PC-3 (cell line): ENCODE data around the gene ATP13A3. TPM values are rescaled to one million over a fixed set of nuclear protein-coding genes. Genes with fewer than 3 reads are reported as not detected.
A peak's percentile ranks its signal among the peaks of the same experiment; 100 is the strongest.

Experiments used
- ATAC-seq: fragments of 200-7000 bp; cut with Tn5 transposase; 2 replicates; pipeline ENCODE4 v1.9.1; 2020; ENCODE audit warnings: mild to moderate bottlenecking, moderate library complexity
- BruUV-seq: library from RNA; stranded (reverse); fragments of 400-500 nt; replicated peaks from 2 replicates; lab custom pipeline; 2021; lab: Mats Ljungman, UMichigan
- CTCF ChIA-PET: fragments of 300-600 bp; sonication (Branson Sonifier 250); formaldehyde crosslinking; loops from one replicate; lab custom pipeline; 2022; ENCODE audit warnings: antibody characterized with exemption; lab: Charles Lee
- POLR2A ChIA-PET: fragments of 300-600 bp; sonication (Branson Sonifier 250); formaldehyde crosslinking; loops from one replicate; lab custom pipeline; 2022; ENCODE audit warnings: antibody characterized with exemption; ENCODE audit not compliant: unreplicated experiment; lab: Charles Lee
- DNase-seq: peaks from one replicate; pipeline ENCODE4 v3.0.0-alpha.2; 2015
- H2AFZ ChIP-seq: fragments of 300-600 bp; sonication (generic); 2 replicates; pipeline ENCODE4 v1.6.0; 2016; ENCODE audit warnings: antibody characterized with exemption, low read length
- H3F3A ChIP-seq: fragments of 300-600 bp; sonication (generic); one replicate; pipeline ENCODE4 v1.6.0; 2017; ENCODE audit warnings: antibody characterized with exemption, low read length, control low read depth, mild to moderate bottlenecking; ENCODE audit not compliant: unreplicated experiment
- H3K27ac ChIP-seq: fragments of 300-600 bp; sonication (generic); 2 replicates; pipeline ENCODE4 v1.5.1; 2016; ENCODE audit warnings: mild to moderate bottlenecking, low read length
- H3K27me3 ChIP-seq: fragments of 300-600 bp; sonication (generic); 2 replicates; pipeline ENCODE4 v1.6.1; 2016; ENCODE audit warnings: low read length, mixed read lengths
- H3K36me3 ChIP-seq: fragments of 300-600 bp; sonication (generic); 2 replicates; pipeline ENCODE4 v1.6.1; 2016; ENCODE audit warnings: low read depth, mixed run types, low read length, mixed read lengths
- H3K4me1 ChIP-seq: fragments of 300-600 bp; sonication (generic); 2 replicates; pipeline ENCODE4 v1.5.1; 2016; ENCODE audit warnings: low read length; ENCODE audit not compliant: insufficient read depth
- H3K4me2 ChIP-seq: fragments of 300-600 bp; sonication (generic); 2 replicates; pipeline ENCODE4 v1.6.0; 2016; ENCODE audit warnings: low read length
- H3K4me3 ChIP-seq: fragments of 300-600 bp; sonication (generic); 2 replicates; pipeline ENCODE4 v1.5.1; 2016; ENCODE audit warnings: mild to moderate bottlenecking, low read length, mixed read lengths
- H3K79me2 ChIP-seq: fragments of 300-600 bp; sonication (generic); 2 replicates; pipeline ENCODE4 v1.6.1; 2017; ENCODE audit warnings: low read length, mixed read lengths
- H3K9ac ChIP-seq: fragments of 300-600 bp; sonication (generic); 2 replicates; pipeline ENCODE4 v1.6.0; 2016; ENCODE audit warnings: mild to moderate bottlenecking, low read length
- H3K9me2 ChIP-seq: fragments of 300-600 bp; sonication (generic); replicated peaks from 2 replicates; pipeline ENCODE4 v1.6.1; 2016; ENCODE audit warnings: mixed run types, low read length, mixed read lengths
- H3K9me3 ChIP-seq: fragments of 300-600 bp; sonication (generic); 2 replicates; pipeline ENCODE4 v1.6.1; 2016; ENCODE audit warnings: low read length, mixed read lengths
- H4K20me1 ChIP-seq: fragments of 300-600 bp; sonication (generic); 2 replicates; pipeline ENCODE4 v1.6.1; 2016; ENCODE audit warnings: low read length, mixed read lengths
- CTCF ChIP-seq: fragments of 300-600 bp; sonication (generic); conservative IDR thresholded peaks from 2 replicates; pipeline ENCODE4 v1.5.1; 2017; ENCODE audit warnings: antibody characterized with exemption, low read depth, mild to moderate bottlenecking, low read length
- EZH2 ChIP-seq: fragments of 300-600 bp; sonication (generic); IDR thresholded peaks from one replicate; pipeline ENCODE4 v1.6.1; 2017; ENCODE audit warnings: antibody characterized with exemption, mild to moderate bottlenecking, low read length; ENCODE audit not compliant: unreplicated experiment
- EZH2phosphoT487 ChIP-seq: fragments of 300-600 bp; sonication (generic); IDR thresholded peaks from 2 replicates; pipeline ENCODE4 v1.6.1; 2018; ENCODE audit warnings: mild to moderate bottlenecking, antibody characterized with exemption, low read length, borderline replicate concordance
- intact Hi-C: fragments of 100-400 bp; cut with micrococcal nuclease; formaldehyde crosslinking; loops from 2 replicates; pipeline ENCODE4 v1.9.0; 2023
- total RNA-seq: library from RNA; depleted of rRNA; stranded (reverse); fragments of >200 nt; gene quantifications from 2 replicates; pipeline ENCODE4 v1.2.3, GENCODE V29; 2014

The ATP13A3 gene
- total RNA-seq, 1 experiment from 2014 or later: 69.4 TPM

- Histone ChIP-seq H2AFZ (no peak overlapping the region), H3K4me2 (no peak overlapping the region), H4K20me1 (no peaks in the 10 kb centered on the region), H3K27me3 (no peaks in the 10 kb centered on the region), H3K79me2 (no peaks in the 10 kb centered on the region), H3K9me3 (no peaks in the 10 kb centered on the region), H3K4me1 (peaks cover 9% of the 10 kb centered on the region), H3K9ac (no peak overlapping the region), H3K9me2 (no peaks in the 10 kb centered on the region), H3K4me3 (no peak overlapping the region), H3K36me3 (peaks cover 52% of the 10 kb centered on the region), H3F3A (peaks cover 4% of the 10 kb centered on the region), H3K27ac (no peak overlapping the region)
- ChIA-PET CTCF (no interaction called here), POLR2A (no interaction called here)
- no TSS peak for BruUV-seq
- TF ChIP-seq CTCF (no peak), EZH2phosphoT487 (no peak), EZH2 (no peak)
- no peak for DNase-seq
- ATAC-seq: no peak
- intact Hi-C loops: no loop called here
Measured at GRCh38 chr3:194423317-194423716, 63.5 kb downstream of the ATP13A3 start.

GRCh38 chr3:194422188-194422587 lies 64.6 kb downstream of the ATP13A3 start:
- H4K20me1 ChIP-seq: no peaks in the 10 kb centered on the region
- H3K36me3 ChIP-seq: peaks cover 50% of the 10 kb centered on the region

More at GRCh38 chr3:194422188-194422587, 64.6 kb downstream of the ATP13A3 start:
- Histone ChIP-seq H3K79me2 (no peaks in the 10 kb centered on the region), H3K4me1 (peaks cover 9% of the 10 kb centered on the region), H3F3A (peaks cover 3% of the 10 kb centered on the region), H3K9me3 (no peaks in the 10 kb centered on the region), H3K4me2 (no peak overlapping the region), H2AFZ (no peak overlapping the region), H3K27me3 (no peaks in the 10 kb centered on the region), H3K9me2 (no peaks in the 10 kb centered on the region), H3K4me3 (no peak overlapping the region), H3K9ac (no peak overlapping the region), H3K27ac (no peak overlapping the region)
- DNase-seq (peak; percentile 9), ATAC-seq (peak; percentile 75)
- TF ChIP-seq CTCF (no peak), EZH2 (no peak), EZH2phosphoT487 (no peak)
- intact Hi-C loops: no loop called here
- ChIA-PET POLR2A (no interaction called here), CTCF (no interaction called here)
- no TSS peak for BruUV-seq
